WI38 (cell line): Measurements from ENCODE around the gene OARD1.

ENCODE experiments used
- H3K4me3 ChIP-seq: 2 replicates; pipeline ENCODE4 v1.5.1; 2011; ENCODE audit warnings: low read depth, mild to moderate bottlenecking, control low read depth, low read length
- TF ChIP-seq, protein P1 (sequence below): IDR thresholded peaks from 2 replicates; pipeline ENCODE4 v1.5.1; 2012; ENCODE audit warnings: low read depth, mild to moderate bottlenecking, control low read depth, low read length

Gene OARD1

GRCh38 chr6:41097467-41098090, 25.4 kb upstream of the OARD1 start:
- TF ChIP-seq, protein P1, sequence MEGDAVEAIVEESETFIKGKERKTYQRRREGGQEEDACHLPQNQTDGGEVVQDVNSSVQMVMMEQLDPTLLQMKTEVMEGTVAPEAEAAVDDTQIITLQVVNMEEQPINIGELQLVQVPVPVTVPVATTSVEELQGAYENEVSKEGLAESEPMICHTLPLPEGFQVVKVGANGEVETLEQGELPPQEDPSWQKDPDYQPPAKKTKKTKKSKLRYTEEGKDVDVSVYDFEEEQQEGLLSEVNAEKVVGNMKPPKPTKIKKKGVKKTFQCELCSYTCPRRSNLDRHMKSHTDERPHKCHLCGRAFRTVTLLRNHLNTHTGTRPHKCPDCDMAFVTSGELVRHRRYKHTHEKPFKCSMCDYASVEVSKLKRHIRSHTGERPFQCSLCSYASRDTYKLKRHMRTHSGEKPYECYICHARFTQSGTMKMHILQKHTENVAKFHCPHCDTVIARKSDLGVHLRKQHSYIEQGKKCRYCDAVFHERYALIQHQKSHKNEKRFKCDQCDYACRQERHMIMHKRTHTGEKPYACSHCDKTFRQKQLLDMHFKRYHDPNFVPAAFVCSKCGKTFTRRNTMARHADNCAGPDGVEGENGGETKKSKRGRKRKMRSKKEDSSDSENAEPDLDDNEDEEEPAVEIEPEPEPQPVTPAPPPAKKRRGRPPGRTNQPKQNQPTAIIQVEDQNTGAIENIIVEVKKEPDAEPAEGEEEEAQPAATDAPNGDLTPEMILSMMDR: no peak

DNA sequence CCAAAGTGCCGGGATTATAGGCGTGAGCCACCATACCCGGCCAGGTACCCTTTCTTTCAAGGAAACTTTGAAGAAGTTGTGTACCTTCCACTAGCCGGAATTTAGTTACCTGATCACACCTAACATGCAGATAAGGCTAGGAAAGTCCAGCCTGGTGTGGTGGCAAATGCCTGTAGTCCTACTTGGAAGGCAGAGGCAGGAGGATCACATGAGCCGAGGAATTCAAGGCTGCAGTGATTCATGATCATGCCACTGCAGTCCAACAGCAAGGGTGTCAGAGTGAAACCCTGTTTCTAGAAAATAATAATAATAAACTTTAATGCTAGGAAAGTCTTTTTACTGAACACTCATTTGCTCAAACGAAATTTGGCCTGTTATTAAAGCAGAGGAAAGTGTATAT, 21.6 kb upstream of the OARD1 start:
- TF ChIP-seq, protein P1: no peak
- no peak overlapping the region for H3K4me3 ChIP-seq

More at GRCh38 chr6:41097467-41098090, 25.4 kb upstream of the OARD1 start:
- H3K4me3 ChIP-seq: no peak overlapping the region

DNA sequence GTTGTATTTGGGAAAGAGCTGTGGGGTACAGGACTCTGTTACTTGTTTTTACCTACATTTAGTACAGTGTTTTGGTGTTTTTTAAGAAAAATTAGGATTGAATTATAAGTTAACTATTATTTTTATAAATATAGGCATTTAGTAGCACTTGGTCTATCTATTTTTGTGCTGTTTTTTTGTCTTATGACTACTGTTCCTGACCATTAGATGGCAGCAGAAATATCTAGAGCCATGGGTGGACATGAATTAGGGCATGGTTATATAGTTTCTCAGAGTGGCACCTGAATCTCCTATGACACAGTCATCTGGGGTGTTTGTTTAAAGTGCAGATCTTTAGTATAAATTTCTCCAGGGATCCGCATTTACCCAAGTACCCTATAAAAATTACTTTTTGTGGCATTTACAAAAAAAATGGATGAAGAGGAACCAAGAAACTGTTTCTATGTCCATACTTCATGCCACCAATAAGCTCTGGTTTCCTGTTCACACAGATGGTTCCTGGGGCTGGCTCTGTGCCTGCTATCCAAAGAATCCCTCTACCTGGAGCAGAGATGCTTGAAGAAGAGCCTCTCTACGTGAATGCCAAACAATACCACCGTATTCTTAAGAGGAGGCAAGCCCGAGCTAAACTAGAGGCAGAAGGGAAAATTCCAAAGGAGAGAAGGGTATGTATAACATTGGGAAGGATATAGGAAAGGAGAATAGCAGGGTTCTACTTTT, 20.4 kb upstream of the OARD1 start:
- no peak overlapping the region for H3K4me3 ChIP-seq
- TF ChIP-seq, protein P1: no peak; the same call in 1 of the 2 replicates

DNA sequence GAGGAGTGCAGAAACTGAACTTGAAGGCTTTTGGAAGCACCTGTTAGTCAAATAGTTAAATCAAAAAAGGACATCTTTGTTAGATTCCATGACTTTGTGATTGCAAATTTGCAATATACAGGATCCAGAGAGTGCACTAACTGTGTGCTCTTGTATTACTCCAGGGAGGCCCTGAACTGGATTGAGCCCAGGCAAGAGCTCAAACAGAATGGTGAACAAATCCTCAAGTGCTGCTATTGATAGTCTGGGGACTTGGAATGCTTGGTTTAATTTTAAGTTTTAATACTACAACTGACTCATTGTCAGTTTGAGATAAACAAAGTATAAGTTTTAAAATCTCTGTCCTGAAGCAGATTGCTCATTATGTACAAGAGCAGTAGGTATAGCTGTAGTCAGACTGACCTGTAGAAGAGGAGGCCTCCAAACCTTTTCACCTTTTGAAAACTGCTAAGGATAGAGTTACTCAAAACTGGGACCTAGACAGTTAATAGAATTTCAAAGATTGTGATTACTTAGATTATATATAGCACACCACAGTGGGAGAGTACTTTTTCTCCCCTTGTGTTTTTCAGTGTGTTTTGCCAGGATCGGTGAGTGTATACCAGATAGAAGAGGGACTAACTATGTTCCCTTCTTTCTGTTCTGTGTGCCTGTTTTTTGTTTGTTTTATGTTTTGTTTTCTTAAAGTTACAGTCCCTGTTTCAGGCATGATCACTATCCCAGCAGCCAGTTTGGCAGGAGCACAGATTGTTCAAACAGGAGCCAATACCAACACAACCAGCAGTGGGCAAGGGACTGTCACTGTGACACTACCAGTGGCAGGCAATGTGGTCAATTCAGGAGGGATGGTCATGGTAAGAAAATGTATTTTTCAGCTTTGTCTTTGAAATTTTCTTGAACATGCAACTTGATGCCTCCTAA, 18.9 kb upstream of the OARD1 start:
- H3K4me3 ChIP-seq: no peak overlapping the region
- TF ChIP-seq, protein P1: no peak

DNA sequence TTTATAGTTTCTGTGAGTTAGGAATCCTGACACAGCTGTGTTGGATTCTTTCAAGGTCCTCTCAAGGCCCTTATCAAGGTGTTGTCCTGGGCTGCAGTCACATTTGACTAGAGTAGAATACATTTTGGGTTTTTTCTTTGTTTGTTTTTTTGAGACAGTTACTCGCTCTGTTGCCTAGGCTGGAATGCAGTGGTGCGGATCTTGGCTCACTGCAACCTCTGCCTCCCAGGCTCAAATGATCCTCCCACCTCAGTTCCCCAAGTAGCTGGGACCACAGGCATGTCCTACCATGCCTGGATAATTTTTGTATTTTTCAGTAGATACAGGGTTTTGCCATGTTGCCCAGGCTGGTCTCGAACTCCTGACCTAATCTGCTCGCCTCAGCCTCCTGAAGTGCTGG, 16.3 kb upstream of the OARD1 start:
- TF ChIP-seq, protein P1: no peak
- H3K4me3 ChIP-seq: no peak overlapping the region

GRCh38 chr6:41085182-41085581, 13.0 kb upstream of the OARD1 start:
- TF ChIP-seq, protein P1: no peak
- H3K4me3 ChIP-seq: no peak overlapping the region

DNA sequence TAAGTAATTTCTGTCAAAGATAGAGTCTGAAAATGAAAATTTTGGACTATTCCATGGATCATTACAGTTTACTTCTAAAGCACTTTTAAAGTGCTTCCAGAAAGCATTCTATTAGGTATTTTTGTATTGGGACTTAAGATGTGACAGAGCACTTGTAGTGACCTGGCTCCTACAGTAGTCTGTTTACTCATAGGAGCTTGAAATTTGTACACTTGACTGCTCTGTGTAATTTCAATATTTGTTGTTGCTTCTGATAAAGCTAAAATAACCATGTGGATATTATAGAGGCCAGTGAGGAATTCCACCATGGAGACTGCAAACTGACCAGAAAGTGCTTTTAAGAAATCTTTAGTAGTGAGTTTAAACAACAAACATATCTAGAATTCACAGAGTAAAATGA, 10.9 kb upstream of the OARD1 start:
- TF ChIP-seq, protein P1: no peak
- H3K4me3 ChIP-seq: no peak overlapping the region
